Measurements from ENCODE around the gene ELL2.

Gene ELL2

DNA sequence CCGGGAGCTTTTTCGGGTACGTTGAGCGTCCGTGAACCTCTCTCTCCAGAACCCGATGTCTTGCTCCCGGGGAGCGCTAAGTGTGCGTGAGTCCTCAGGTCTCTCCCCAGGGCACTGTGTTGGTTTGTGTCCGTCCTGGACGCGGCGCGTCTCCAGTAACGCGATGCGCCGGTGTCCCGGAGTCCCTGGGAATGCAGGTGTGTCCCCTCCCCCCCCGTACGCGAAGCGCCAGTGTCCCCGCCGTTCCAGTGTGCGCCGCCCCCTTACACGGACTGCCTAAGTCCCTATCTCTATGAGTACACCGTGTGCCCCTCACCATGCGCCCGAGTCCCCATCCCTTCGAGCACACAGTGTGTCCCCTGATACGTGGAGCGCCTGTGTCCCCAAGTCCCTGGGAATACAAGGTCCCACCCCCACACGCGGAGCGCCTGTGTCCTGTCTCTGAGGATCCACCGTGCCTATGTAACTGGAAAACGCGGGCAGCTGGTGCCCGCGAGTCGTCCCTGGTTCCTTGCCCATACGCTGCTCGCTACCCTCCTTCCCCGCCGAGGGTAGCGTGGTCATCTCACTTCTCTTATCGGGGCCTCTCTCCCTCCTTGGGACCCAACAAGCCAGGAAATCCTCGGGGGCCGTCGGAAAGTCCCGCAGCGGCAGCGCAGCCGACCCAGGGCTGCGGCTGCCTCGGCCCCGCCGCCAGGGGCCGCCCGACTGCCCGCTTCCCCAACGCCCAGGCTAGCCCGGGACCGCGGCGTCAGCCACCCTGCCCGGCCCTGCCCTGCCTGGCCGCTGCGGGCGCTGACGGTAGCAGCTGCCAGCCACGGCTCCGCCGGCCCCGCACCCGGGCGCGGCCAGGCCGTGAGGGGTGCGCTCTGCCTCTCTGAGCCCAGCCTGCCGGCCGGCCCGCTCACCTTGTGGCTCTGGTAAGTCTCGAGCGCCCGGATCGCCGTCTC lies 709 bp downstream of the ELL2 start:
- Histone ChIP-seq H3K4me3 (ENCODE audit: low read length) (peak overlapping the region; percentile 89), H3K23ac (ENCODE audit: low read length) (peak overlapping the region; percentile 97), H2BK15ac (replicated peaks; ENCODE audit: low read depth) (no peak overlapping the region), H3K4me1 (ENCODE audit: control insufficient read depth, low read depth, low read length) (peaks cover 22% of the 10 kb centered on the region), H3K18ac (ENCODE audit: low read length) (peak overlapping the region; percentile 47), H3K79me2 (ENCODE audit: control insufficient read depth, insufficient read depth, low read length) (peaks cover 38% of the 10 kb centered on the region), H2AK5ac (ENCODE audit: low read length) (no peak overlapping the region), H3K79me1 (ENCODE audit: low read length) (peaks cover 20% of the 10 kb centered on the region), H3K56ac (ENCODE audit: low read length) (peak overlapping the region; percentile 96), H3K4me2 (ENCODE audit: low read length) (peak overlapping the region; percentile 68), H2BK5ac (ENCODE audit: low read length) (peak overlapping the region; percentile 49), H2BK120ac (ENCODE audit: low read depth, low read length) (no peak overlapping the region), H3K36me3 (ENCODE audit: control insufficient read depth, insufficient read depth, low read length) (no peaks in the 10 kb centered on the region), H3K27ac (ENCODE audit: low read depth, low read length) (peak overlapping the region; percentile 75), H3K4ac (ENCODE audit: low read depth, low read length) (no peak overlapping the region), H3K27me3 (ENCODE audit: insufficient read depth, low read length, poor library complexity) (no peaks in the 10 kb centered on the region), H4K5ac (ENCODE audit: low read length) (no peak overlapping the region), H4K8ac (ENCODE audit: low read depth, low read length) (no peak overlapping the region), H3K9ac (ENCODE audit: low read length) (peak overlapping the region; percentile 92)
- WGBS (ENCODE audit: extremely low coverage, insufficient coverage, low lambda C conversion rate), result no CpG with 5 or more reads among the region's 90 CpGs
- peak; percentile 89 for DNase-seq

- Histone ChIP-seq H3K4me3 (ENCODE audit: low read length) (peak overlapping the region; percentile 89), H3K4me1 (ENCODE audit: control insufficient read depth, low read depth, low read length) (peaks cover 22% of the 10 kb centered on the region), H3K4me2 (ENCODE audit: low read length) (peak overlapping the region; percentile 68), H3K27ac (ENCODE audit: low read depth, low read length) (no peak overlapping the region), H3K18ac (ENCODE audit: low read length) (no peak overlapping the region), H3K27me3 (ENCODE audit: insufficient read depth, low read length, poor library complexity) (no peaks in the 10 kb centered on the region), H3K23ac (ENCODE audit: low read length) (peak overlapping the region; percentile 15), H3K4ac (ENCODE audit: low read depth, low read length) (no peak overlapping the region), H3K9ac (ENCODE audit: low read length) (peak overlapping the region; percentile 92), H4K8ac (ENCODE audit: low read depth, low read length) (no peak overlapping the region), H2BK120ac (ENCODE audit: low read depth, low read length) (no peak overlapping the region), H3K79me2 (ENCODE audit: control insufficient read depth, insufficient read depth, low read length) (peaks cover 45% of the 10 kb centered on the region), H3K79me1 (ENCODE audit: low read length) (peaks cover 20% of the 10 kb centered on the region), H2BK5ac (ENCODE audit: low read length) (no peak overlapping the region), H4K5ac (ENCODE audit: low read length) (no peak overlapping the region), H2AK5ac (ENCODE audit: low read length) (peak overlapping the region; percentile 1), H3K36me3 (ENCODE audit: control insufficient read depth, insufficient read depth, low read length) (no peaks in the 10 kb centered on the region), H2BK15ac (replicated peaks; ENCODE audit: low read depth) (no peak overlapping the region), H3K56ac (ENCODE audit: low read length) (peak overlapping the region; percentile 96)
- no peak for DNase-seq
- no CpG with 5 or more reads among the region's 26 CpGs for WGBS (ENCODE audit: extremely low coverage, insufficient coverage, low lambda C conversion rate)
These were observed 1.6 kb downstream of the ELL2 start for GRCh38 chr5:95959888-95960666.

DNA sequence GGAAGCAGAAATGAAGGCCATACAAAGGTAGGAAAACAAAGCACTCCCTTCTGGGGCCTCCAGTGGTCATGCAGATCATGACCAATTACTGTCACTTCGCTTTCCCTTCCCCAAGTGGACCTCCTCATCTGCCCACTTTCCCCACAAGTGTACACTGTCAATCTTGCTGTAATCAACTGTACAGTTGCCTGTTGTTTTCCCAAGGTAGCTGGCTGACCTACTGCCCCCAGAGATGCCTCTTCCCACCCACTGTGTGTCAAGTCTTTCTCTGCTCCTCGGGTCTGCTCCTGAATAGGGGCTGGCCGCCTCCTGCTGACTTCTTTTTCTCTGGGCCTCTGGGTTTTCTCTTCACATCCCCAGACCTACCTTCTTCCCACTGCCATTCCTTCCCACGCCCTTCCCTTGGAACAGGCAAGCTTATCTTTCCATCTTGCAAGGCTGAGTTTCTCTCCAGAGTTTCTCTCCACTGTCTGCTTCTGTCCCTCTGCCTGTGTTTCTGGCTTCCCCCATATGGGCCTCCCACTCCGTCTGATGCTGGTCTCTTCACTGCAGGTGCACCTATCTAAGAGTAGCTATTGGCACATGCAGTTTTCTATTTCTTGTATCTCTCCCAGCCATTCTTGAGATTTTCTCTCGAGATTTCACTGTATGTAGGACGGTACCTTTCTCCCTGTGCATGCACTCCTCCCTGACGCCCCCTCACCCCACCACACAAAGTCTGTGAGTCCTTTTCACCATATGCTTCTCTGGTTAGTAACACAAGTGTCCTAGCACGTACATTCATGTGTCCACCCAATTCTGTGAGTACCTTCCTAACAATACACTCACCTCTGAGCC lies 2.4 kb downstream of the ELL2 start:
- H3K9ac ChIP-seq (ENCODE audit: low read length), result peak overlapping the region; percentile 92
- no peaks in the 10 kb centered on the region for H3K27me3 ChIP-seq (ENCODE audit: insufficient read depth, low read length, poor library complexity)
- peaks cover 50% of the 10 kb centered on the region for H3K79me2 ChIP-seq (ENCODE audit: control insufficient read depth, insufficient read depth, low read length)
- H3K36me3 ChIP-seq (ENCODE audit: control insufficient read depth, insufficient read depth, low read length), result no peaks in the 10 kb centered on the region
- no peak overlapping the region for H3K4ac ChIP-seq (ENCODE audit: low read depth, low read length)
- H2AK5ac ChIP-seq (ENCODE audit: low read length), result no peak overlapping the region
- peak overlapping the region; percentile 96 for H3K56ac ChIP-seq (ENCODE audit: low read length)
- H4K8ac ChIP-seq (ENCODE audit: low read depth, low read length), result no peak overlapping the region
- no peak overlapping the region for H2BK120ac ChIP-seq (ENCODE audit: low read depth, low read length)
- H3K27ac ChIP-seq (ENCODE audit: low read depth, low read length), result no peak overlapping the region
- no CpG with 5 or more reads among the region's 9 CpGs for WGBS (ENCODE audit: extremely low coverage, insufficient coverage, low lambda C conversion rate)
- H3K23ac ChIP-seq (ENCODE audit: low read length), result no peak overlapping the region
- DNase-seq, result no peak
- H3K4me2 ChIP-seq (ENCODE audit: low read length), result peak overlapping the region; percentile 68
- H3K79me1 ChIP-seq (ENCODE audit: low read length), result peaks cover 20% of the 10 kb centered on the region
- H2BK15ac ChIP-seq (replicated peaks; ENCODE audit: low read depth), result no peak overlapping the region
- no peak overlapping the region for H3K4me3 ChIP-seq (ENCODE audit: low read length)
- H3K18ac ChIP-seq (ENCODE audit: low read length), result no peak overlapping the region
- H3K4me1 ChIP-seq (ENCODE audit: control insufficient read depth, low read depth, low read length), result peaks cover 19% of the 10 kb centered on the region
- H4K5ac ChIP-seq (ENCODE audit: low read length), result no peak overlapping the region
- H2BK5ac ChIP-seq (ENCODE audit: low read length), result no peak overlapping the region

DNA sequence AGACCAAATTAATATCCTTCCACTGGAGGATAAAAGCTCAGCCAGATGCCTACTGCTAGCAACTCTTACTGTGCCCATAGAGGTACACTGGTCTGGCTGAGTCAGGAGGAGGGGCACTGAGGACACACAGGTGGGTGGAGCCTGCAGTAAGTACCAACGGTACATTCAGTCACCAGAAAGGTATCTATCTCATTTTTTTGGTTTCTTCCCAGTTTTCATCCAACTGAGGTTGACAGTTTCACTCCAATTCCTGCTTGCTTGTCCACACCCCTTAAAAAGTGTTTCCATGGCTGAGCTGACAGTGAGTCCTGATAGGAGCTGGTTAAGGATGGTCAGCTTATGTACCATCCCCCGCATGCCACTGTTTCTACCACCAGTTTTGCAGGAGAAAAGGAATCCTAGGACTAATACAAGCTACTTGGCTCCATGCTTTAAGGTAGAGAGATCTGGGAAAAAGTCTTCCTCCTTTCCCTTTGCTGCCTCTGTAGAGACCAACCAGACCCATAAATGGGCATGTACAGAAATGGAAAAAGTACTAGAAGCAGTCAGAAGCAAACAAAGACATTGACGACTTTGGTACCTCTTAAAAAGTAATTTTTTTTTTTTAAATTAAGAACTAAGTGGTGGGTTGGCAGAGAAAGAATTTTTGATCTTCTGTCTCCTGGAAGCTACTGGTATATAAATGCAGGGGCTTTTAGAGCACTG lies 3.2 kb downstream of the ELL2 start:
- H3K4me3 ChIP-seq (ENCODE audit: low read length), result no peak overlapping the region
- H3K4me1 ChIP-seq (ENCODE audit: control insufficient read depth, low read depth, low read length), result peaks cover 19% of the 10 kb centered on the region
- no peak overlapping the region for H3K56ac ChIP-seq (ENCODE audit: low read length)
- no peak overlapping the region for H2BK120ac ChIP-seq (ENCODE audit: low read depth, low read length)
- peaks cover 20% of the 10 kb centered on the region for H3K79me1 ChIP-seq (ENCODE audit: low read length)
- H3K9ac ChIP-seq (ENCODE audit: low read length), result no peak overlapping the region
- no peaks in the 10 kb centered on the region for H3K27me3 ChIP-seq (ENCODE audit: insufficient read depth, low read length, poor library complexity)
- no peak overlapping the region for H3K27ac ChIP-seq (ENCODE audit: low read depth, low read length)
- H4K8ac ChIP-seq (ENCODE audit: low read depth, low read length), result no peak overlapping the region
- H3K23ac ChIP-seq (ENCODE audit: low read length), result no peak overlapping the region
- H3K36me3 ChIP-seq (ENCODE audit: control insufficient read depth, insufficient read depth, low read length), result no peaks in the 10 kb centered on the region
- no peak overlapping the region for H2BK5ac ChIP-seq (ENCODE audit: low read length)
- H2BK15ac ChIP-seq (replicated peaks; ENCODE audit: low read depth), result no peak overlapping the region
- no peak overlapping the region for H3K4ac ChIP-seq (ENCODE audit: low read depth, low read length)
- no CpG with 5 or more reads among the region's 3 CpGs for WGBS (ENCODE audit: extremely low coverage, insufficient coverage, low lambda C conversion rate)
- peak overlapping the region; percentile 3 for H3K4me2 ChIP-seq (ENCODE audit: low read length)
- no peak overlapping the region for H2AK5ac ChIP-seq (ENCODE audit: low read length)
- H4K5ac ChIP-seq (ENCODE audit: low read length), result no peak overlapping the region
- no peak overlapping the region for H3K18ac ChIP-seq (ENCODE audit: low read length)
- peaks cover 50% of the 10 kb centered on the region for H3K79me2 ChIP-seq (ENCODE audit: control insufficient read depth, insufficient read depth, low read length)
- DNase-seq, result peak; percentile 46

DNA sequence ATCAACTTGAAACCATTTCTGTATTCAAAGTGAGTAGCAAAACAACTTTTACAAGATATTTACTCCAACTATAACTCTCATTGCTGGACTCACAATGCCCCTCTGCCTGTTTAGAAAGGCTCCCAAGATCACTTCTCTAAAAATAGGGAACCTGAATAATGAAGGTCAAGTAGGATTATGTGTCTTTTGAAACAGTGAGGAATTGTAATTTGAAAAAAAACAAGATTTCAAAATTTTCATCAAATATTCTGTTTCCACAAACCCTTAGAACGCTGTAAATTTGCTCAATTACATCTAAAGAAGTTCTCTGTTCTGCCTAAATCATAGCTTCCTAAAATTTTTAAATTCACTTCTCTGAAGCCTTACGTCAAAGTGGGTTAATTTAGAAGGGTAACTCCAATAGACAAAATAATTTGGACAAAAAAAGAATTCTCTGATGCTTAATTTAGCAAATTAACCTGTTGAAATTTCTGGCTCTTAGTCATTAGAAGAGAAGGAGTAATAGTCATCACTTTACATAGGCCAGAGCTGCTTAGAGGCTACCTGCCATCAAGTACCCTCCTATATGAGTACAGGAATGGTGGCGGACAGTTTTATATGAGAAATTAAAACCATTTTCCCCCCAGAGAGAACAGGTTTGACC lies 4.0 kb downstream of the ELL2 start:
- Histone ChIP-seq H3K27me3 (ENCODE audit: insufficient read depth, low read length, poor library complexity) (no peaks in the 10 kb centered on the region), H3K4me2 (ENCODE audit: low read length) (no peak overlapping the region), H3K23ac (ENCODE audit: low read length) (no peak overlapping the region), H3K4me1 (ENCODE audit: control insufficient read depth, low read depth, low read length) (peaks cover 19% of the 10 kb centered on the region), H2BK120ac (ENCODE audit: low read depth, low read length) (no peak overlapping the region), H3K79me2 (ENCODE audit: control insufficient read depth, insufficient read depth, low read length) (peaks cover 54% of the 10 kb centered on the region), H3K18ac (ENCODE audit: low read length) (no peak overlapping the region), H3K9ac (ENCODE audit: low read length) (no peak overlapping the region), H2BK15ac (replicated peaks; ENCODE audit: low read depth) (no peak overlapping the region), H3K56ac (ENCODE audit: low read length) (no peak overlapping the region), H2BK5ac (ENCODE audit: low read length) (no peak overlapping the region), H3K4me3 (ENCODE audit: low read length) (no peak overlapping the region), H3K4ac (ENCODE audit: low read depth, low read length) (no peak overlapping the region), H4K5ac (ENCODE audit: low read length) (no peak overlapping the region), H4K8ac (ENCODE audit: low read depth, low read length) (no peak overlapping the region), H2AK5ac (ENCODE audit: low read length) (no peak overlapping the region), H3K36me3 (ENCODE audit: control insufficient read depth, insufficient read depth, low read length) (no peaks in the 10 kb centered on the region), H3K79me1 (ENCODE audit: low read length) (peaks cover 23% of the 10 kb centered on the region), H3K27ac (ENCODE audit: low read depth, low read length) (no peak overlapping the region)
- WGBS (ENCODE audit: extremely low coverage, insufficient coverage, low lambda C conversion rate), result no CpG with 5 or more reads among the region's 3 CpGs
- DNase-seq, result no peak
